Measurements from ENCODE around the gene GIPC3.
A peak's percentile ranks its signal among the peaks of the same experiment; 100 is the strongest.

GIPC3 gene

DNA sequence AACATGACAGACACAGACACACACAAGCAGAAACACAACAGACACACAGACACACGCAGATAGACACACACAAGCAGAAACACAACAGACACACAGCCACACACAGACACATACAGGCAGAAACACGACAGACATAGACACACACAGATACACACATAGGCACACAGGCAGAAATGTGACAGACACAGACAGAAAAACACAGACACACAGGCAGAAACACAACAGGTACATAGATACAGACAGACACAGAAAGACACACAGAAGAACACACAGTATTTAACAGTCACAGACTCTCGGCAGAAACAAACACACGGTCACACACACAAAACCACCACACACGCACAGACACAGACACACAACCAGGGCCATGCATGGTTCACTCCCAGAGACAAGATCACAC is 20.5 kb downstream of the GIPC3 start:
- DNase-seq, result no peak

DNA sequence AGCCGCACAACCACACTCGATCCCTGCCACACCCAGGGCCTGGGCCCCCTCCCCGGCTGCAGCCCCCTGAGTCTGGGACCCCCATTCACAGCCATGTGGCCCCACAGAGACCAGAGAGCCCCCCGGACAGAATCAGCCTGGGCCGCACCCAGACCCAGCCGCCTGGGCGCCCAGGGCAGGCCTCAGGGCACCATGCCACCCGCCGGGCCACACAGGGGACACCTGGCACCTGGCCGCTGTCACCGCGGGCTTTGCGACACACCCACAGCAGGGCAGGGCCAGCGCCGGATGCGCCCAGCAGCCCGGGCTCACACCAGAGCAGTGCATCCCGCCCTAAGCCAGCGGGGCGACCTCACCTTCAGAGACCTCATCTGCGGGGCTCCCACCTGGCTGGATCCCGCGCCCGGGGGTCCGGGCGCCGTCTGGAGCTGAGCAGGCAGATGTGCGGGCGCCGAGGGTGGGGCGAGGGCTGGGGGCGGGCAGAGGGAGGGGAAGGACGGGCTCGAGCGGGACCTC is 21.0 kb downstream of the GIPC3 start:
- peak; percentile 85 for DNase-seq

- DNase-seq, result peak; percentile 26
Observed at GRCh38 chr19:3606690-3607289, 21.5 kb downstream of the GIPC3 start, which contains the start of gene TBXA2R. Gene TBXA2R, minus strand, starts transcription at chr19:3606875. Its CDS starts 6,241 bp downstream, at chr19:3600634.

- DNase-seq, result no peak
Observed at GRCh38 chr19:3607303-3608078, 22.2 kb downstream of the GIPC3 start.

DNA sequence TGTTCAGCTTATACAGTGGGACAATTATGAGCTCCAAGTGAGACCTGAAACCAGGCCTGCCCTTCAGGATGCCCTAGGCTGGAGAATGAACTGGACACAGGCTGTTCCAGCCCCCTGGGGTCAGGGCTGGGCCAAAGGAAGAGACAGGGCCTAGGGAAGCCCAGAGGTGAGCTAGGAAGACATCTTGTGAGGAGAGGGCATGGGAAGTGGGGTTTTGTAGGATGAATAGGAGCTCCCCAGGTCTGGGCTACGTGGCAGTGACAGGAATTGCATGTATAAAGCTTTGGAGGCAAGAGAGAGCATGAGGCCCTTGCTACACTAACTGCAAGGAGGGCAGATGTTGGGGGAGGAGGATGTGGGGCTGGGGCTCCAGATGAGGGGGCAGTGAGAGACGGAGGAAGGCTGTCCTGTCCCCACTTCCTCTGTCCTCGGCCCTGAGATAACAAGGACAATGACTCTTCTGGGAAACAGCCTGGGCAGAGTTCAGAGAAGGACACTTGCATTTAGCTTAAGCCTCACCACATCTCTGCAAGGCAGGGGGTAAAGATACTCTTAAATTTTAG is 22.9 kb downstream of the GIPC3 start:
- no peak for DNase-seq

DNA sequence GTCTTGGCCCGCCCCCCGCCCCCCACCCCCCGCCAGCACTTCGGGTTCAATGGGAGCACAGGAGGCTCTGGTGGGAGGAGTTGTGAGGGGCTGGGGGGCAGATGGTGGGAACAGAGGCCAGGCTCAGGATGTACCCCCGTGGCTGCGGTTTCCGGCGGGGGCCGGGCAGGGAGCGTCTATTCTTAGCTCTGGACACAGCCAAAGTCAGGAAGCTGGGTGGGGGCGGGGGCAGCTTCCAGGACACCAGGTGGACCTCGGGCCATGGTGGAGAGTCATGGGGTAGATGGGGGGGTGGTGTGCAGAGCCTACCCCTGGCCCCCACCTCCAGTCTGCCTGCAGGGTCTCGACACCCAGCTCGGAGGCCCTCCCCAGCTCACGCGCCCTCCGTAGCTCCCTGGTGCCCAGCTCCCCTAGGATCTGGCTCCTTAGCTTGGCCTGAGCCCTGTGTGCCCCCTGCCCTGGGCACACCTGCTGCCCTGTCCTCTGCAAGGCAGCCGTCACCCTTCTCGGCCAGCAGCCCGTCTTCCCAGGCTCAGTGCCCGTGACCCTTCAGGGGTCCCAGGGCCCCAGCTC is 23.6 kb downstream of the GIPC3 start:
- no peak for DNase-seq

GRCh38 chr19:3609779-3610719 is 24.8 kb downstream of the GIPC3 start:
- no peak for DNase-seq

- DNase-seq, result no peak
Observed at GRCh38 chr19:3610745-3611717, 25.8 kb downstream of the GIPC3 start.

- DNase-seq, result no peak
Observed at GRCh38 chr19:3611841-3612240, 26.6 kb downstream of the GIPC3 start.

DNA sequence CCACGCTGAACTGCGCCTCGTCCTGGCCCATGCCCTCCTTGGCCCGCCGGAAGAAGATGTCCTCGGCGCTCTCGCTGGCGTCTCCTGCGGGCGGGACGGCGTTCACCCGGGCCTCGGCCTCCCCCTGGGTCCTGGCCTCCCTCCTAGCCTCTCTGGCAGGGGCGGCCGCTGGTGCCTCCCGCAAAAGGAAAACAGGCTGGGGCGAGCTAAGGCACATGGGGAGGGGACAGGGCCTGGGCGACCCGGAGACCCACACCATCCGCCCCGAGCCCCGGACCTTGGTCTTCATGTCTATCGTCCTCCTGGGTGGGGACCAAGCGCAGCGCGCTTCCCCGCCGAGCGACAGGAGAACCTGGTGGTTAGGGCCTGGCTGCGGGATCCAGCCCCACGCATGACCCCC is 27.1 kb downstream of the GIPC3 start:
- DNase-seq, result no peak

DNA sequence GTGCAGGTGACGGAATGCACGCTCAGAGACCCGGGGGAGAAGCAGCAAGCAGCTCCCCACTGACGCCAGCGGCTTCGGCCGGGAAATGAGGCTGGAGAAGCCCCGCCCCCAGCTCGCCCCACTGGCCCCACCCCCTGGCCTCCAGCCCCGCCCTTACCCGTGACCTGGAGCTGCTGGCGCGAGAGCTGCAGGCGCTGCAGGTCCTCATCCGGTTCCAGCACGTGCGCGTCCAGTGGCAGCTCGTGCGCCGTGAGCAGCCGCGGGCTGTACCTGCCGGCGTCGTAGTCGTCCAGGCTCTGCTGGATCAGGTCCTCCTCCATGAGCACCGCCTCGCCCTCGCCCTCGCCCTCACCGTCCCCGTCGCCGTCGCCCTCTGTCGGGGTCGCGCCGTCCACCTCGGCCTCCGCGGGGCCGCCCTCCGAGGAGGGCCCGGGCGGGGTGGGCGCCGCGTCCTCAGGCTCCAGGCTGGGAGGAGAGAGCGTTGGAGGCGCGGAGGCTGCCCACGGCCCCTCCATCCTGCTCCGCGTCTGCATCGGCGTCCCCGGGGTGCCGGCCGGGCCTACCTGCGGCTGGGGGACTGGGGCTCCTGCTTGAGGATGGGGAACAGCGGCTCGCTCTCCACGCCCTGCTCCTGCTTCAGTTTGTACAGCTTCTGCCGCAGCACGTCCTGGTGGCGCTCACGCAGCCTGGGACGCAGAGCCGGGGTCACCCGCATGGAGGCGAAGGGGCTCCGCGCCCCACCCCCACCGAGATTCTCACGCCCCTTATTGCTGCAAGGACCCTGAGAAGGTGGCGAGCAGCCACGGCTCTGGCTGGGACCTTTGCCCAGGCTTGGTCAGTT is 27.8 kb downstream of the GIPC3 start:
- DNase-seq, result no peak

DNA sequence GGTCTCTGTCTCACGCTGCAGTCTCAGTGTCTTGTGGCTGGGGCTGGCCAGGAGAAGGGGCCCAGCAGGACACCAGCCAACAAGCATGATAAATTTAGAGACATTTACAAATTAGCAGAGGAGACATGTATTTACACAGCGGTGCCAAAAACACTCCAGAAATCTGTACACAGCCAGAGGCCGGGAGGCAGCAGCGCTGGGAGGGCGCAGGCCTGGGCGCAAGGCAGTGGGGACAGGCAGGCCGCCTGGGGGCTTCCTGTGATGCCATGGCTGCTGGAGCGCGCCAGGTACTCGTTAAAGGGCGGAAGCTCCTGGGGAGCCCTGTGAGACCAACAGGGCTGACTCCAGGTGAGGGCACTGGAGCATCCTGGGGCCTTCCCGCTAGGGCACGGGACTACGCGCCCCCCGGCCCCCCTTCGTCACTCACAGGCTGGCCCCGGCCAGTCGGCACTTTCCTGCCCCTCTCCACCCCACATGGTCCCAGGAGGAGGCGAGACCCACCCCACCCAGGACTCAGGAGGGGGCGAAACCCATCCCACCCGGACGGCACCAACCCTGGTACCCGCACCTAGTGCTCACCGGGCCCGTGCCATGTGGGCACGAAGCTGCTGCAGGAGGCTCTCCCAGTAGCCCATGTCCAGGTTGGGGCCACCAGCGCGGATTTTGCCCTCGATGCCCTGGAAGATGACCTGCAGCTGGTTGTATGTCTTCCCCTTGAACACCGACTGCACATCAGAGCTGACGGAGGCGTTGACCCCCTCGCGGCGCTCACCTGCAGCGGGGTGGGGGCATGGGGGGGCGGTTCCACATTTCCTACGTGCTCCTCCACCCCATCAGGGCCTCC is 28.8 kb downstream of the GIPC3 start:
- peak; percentile 88 for DNase-seq

DNA sequence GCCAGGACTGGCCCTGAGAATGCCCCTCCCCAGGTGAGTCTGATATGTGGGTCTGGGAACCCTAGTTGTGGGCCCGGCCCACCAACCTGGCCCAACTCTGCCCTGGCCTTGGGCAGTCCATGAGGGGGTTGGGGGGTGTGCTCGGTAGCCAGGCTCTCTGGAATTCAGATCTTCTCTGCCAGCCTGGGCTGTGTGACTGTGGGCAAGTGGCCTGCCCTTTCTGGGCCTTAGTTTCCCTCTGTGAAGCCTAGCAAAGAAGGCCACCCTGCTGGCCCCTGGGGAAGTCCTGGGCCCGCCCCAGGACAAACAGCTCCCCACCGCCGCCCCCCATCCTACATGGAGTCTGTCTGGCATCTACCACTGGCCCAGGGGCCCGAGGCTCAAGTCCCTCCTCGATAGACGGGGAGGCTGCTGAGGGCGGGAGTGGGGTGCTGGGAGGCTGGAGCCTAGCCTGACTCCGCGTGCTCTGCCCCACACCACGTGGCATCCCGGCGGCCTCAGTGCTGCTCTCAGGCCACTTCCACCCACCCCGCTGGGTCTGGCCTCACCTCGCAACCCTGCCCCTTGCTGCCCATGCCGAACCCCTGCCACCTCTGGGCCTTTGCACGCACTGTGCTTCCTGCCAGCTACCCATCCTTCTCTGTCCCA is 29.7 kb downstream of the GIPC3 start:
- DNase-seq, result no peak

- DNase-seq, result no peak
Observed at GRCh38 chr19:3615524-3616135, 30.4 kb downstream of the GIPC3 start.

- DNase-seq, result no peak
Observed at GRCh38 chr19:3617463-3617862, 32.2 kb downstream of the GIPC3 start.

- no peak for DNase-seq
Observed at GRCh38 chr19:3618144-3618810, 33.0 kb downstream of the GIPC3 start.

DNA sequence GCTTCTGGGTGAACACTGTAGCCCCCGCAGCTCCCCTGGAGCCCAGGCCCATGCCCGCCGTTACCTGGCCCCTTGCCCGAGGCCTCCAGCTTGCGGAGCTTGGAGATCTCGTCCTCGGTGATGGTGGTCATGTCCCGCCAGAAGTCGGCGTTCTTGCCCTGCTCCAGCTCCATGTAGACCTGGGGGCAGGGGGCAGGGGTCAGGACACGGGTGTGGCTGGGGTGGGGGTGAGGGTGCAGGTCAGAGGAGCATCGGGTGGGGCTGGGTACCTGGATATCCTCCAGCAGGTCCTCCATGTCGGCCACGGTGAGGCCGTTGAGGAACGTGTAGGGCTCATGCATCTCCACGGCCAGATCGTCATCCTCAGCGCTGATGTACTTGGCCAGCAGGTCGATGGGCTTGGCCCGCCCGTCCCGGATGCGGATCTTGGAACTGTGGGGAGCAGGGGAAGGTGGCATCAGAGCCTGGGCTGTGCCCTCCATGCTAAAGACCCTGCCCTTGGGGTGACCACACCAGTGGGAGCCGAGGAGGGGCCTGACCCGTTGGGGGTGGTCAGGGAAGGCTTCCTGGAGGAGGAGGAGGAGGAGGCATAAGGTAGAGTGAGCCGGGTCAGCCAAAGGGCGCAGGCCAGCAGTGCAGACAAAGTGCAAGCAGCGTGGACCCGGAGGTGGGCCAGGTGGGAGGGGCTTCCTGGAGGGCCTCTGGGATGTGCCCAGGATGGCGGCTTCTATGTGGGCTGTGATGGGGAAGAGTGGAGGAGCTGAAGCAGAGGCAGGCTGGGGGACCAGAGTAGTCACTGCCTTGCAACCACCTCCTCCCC is 33.7 kb downstream of the GIPC3 start:
- DNase-seq, result no peak

Data from COR-L47 (cell line).